ENCODE data around the gene FAM210B.

The FAM210B gene

DNA sequence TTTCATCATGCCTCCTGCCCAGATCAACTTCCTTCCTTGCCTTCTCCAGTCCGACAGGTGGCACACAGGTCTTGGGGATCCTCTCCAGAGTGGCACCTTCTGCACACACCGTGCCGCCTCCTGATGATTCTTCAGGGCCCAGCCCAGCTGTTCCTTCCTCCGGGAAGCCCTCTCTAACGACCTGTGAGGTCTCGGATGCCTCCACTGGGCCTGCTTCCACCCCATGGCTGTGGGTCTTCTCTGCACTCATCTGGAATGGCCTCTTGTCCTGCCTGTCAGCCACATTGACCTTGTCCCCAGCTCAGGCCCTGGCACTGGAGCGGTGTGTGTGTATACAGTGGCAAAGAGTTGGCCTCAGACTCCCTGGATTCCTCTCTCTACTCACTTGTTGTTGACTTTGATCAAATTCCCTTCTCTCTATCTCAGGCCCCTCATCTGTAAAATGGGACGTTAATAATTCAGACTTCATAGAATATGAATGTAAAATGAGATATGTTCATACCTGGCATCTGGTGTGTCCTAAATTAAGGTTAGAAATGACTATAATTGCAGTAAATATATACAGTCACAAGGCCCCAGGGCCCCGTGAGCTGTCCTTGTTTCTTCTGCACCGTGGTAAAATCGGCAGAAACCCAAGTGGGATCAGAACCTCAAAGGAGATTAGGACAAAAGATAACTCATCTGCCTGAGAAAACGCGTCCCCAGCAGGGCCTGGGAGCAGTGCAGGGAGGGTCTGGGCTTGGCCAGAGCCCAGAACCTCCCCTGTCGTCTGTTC lies 1.5 kb downstream of the FAM210B start:
- TF ChIP-seq, protein P1, sequence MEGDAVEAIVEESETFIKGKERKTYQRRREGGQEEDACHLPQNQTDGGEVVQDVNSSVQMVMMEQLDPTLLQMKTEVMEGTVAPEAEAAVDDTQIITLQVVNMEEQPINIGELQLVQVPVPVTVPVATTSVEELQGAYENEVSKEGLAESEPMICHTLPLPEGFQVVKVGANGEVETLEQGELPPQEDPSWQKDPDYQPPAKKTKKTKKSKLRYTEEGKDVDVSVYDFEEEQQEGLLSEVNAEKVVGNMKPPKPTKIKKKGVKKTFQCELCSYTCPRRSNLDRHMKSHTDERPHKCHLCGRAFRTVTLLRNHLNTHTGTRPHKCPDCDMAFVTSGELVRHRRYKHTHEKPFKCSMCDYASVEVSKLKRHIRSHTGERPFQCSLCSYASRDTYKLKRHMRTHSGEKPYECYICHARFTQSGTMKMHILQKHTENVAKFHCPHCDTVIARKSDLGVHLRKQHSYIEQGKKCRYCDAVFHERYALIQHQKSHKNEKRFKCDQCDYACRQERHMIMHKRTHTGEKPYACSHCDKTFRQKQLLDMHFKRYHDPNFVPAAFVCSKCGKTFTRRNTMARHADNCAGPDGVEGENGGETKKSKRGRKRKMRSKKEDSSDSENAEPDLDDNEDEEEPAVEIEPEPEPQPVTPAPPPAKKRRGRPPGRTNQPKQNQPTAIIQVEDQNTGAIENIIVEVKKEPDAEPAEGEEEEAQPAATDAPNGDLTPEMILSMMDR (IDR thresholded peaks at IDR 0.05; ENCODE audit: low read length, missing control alignments), result no peak
- peak overlapping the region; percentile 86 for H3K4me3 ChIP-seq (replicated peaks; ENCODE audit: low read depth, low read length)
- no peak for DNase-seq (ENCODE audit: low read depth)

DNA sequence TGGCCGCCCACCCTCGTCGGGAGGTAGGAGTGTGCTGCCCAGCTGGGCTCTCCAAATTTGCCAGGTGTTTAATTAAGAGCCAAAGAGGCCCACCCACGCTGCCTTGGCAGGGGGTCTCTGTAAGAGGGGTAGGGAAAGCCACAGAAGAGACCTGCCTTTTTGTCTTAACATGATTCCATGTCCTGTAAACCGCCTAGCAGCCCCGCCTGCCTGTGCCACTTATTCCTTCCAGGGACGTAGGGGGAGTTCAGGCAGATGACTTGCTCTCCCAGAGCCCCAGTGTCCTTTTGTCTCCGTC lies 2.1 kb downstream of the FAM210B start:
- TF ChIP-seq, protein P1 (IDR thresholded peaks at IDR 0.05; ENCODE audit: low read length, missing control alignments), result no peak
- no peak for DNase-seq (ENCODE audit: low read depth)
- no peak overlapping the region for H3K4me3 ChIP-seq (replicated peaks; ENCODE audit: low read depth, low read length)

DNA sequence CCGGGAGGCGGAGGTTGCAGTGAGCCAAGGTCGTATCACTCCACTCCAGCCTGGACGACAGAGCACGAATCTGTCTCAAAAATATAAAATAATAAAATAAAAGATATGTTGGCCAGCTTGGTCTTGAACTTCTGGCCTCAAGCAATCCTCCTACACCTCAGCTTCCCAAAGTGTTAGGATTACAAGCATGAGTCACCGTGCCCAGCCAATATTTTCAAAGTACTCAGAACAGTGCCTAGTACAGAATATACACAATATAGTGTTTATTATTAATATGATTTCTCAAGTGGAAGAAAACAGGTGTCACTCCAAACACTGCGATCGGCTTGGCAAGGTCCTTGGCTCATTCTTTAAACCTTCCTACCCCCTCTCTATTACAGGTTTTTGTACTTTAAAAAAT lies 3.1 kb downstream of the FAM210B start:
- H3K4me3 ChIP-seq (replicated peaks; ENCODE audit: low read depth, low read length), result no peak overlapping the region

DNA sequence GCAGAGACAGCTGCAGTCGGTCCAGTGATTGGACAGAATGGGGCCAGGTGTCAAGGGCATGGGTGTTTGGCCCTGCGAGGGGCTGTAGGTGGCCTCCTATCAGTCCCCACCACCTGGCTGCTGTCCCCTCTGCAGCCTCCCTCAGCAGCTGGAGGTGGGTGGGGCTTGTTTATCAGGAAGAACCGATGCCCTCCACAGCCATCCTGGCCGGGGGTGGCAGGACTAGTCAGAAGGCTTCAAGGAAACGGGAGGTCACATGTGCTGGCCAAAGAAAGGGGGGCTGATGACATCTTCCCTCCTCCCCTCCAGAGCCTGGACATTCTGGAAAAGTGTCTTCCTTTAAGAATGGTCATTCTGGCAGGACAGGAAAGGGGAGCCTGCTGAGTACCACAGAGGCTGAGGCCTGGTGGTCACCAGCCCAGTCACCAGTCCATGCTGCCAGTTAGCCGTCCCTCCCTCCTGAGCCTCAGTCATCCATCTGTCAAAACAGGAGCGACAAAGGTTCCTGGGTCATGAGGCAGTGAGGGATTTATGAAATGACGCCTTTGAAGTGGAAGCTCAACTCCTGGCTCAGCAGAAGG lies 4.1 kb downstream of the FAM210B start:
- TF ChIP-seq, protein P1 (IDR thresholded peaks at IDR 0.05; ENCODE audit: low read length, missing control alignments), result no peak
- no peak overlapping the region for H3K4me3 ChIP-seq (replicated peaks; ENCODE audit: low read depth, low read length)
- DNase-seq (ENCODE audit: low read depth), result no peak

More for the DNA sequence above, 3.1 kb downstream of the FAM210B start:
- DNase-seq (ENCODE audit: low read depth), result no peak
- TF ChIP-seq, protein P1 (IDR thresholded peaks at IDR 0.05; ENCODE audit: low read length, missing control alignments), result no peak

DNA sequence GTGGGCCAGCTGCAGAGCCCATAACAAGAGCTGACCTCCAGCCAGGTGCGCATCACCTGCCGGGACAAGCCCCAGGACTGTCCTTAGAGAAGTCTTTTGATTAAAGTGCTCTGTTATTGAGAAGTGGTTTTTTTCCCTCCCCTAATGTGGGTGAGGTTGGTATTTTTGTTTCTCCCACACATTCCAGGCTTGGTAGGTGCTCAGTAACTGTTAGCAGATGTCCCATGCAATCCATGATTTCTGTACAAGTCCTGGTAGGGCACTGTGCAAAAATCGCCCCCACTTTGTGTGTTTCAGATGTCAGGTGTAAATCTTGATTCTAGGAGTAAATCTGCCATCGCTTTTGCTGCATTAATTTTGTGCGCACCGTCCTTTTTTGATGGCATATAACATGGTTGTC lies 4.7 kb downstream of the FAM210B start:
- H3K4me3 ChIP-seq (replicated peaks; ENCODE audit: low read depth, low read length), result no peak overlapping the region
- DNase-seq (ENCODE audit: low read depth), result no peak
- TF ChIP-seq, protein P1 (IDR thresholded peaks at IDR 0.05; ENCODE audit: low read length, missing control alignments), result no peak

DNA sequence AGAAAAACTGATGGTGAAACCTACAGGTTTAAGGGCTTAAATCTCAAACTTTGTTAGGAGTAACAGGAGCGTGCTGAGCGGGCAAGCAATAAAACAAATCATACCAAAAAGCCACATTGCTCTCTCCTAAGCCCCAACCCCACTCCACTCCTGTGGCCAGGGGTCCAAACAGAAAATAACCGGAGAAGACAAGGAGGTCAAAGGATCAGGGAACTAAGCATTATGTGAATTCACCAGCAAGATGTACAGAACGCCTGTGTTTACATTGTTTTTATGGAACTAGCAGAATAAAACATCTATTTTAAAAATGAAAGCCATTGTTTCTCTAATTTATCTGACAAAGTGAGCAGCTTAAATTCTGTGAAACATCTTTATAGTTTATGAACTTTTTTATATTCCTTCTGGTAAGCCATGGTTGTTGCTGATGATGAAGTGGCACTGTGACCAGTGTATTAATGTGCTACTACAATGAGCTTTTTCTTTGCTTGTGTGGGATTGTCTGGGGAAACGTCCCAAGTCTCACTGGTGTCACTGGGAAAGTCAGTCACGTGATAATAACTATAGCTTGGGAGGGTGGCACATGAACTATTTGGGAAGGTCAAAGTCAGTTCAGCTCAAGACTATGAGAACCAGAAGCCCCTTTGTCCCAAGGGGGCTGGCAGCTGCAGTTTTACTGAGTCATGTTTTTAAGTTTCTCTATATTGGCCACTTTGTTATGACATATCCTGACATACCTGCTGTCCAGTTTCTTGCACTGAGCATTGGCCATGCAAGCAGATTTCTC lies 9.8 kb downstream of the FAM210B start:
- DNase-seq (ENCODE audit: low read depth), result no peak
- H3K4me3 ChIP-seq (replicated peaks; ENCODE audit: low read depth, low read length), result no peak overlapping the region
- TF ChIP-seq, protein P1 (IDR thresholded peaks at IDR 0.05; ENCODE audit: low read length, missing control alignments), result no peak

Measured in fibroblast of pulmonary artery (primary cell).